Cardiac muscle cell (in vitro differentiated cells and primary cell): ENCODE results near the gene INTS1. TPM values are rescaled to one million over a fixed set of nuclear protein-coding genes. Genes with fewer than 3 reads are reported as not detected.

Experiments
- DNase-seq, 2 donors: peaks; one replicate each; pipeline versions ENCODE4 v3.0.0 to v3.0.0-alpha.2; 2010 to 2017; ENCODE audit warnings: low read depth in 1 of 2, low spot score in 1 of 2
- H3K27ac ChIP-seq: fragments of 200-600 bp; sonication (generic); 2 replicates; pipeline ENCODE4 v1.5.1; 2016
- H3K27me3 ChIP-seq: fragments of 200-600 bp; sonication (generic); 2 replicates; pipeline ENCODE4 v1.6.0; 2016; ENCODE audit warnings: control low read depth
- H3K36me3 ChIP-seq: fragments of 200-600 bp; sonication (generic); 2 replicates; pipeline ENCODE4 v1.5.1; 2016; ENCODE audit warnings: control low read depth
- H3K4me1 ChIP-seq: fragments of 200-600 bp; sonication (generic); 2 replicates; pipeline ENCODE4 v1.8.1; 2017; ENCODE audit warnings: low read depth, mild to moderate bottlenecking, mixed run types
- H3K4me3 ChIP-seq: fragments of 200-600 bp; sonication (generic); 2 replicates; pipeline ENCODE4 v1.5.1; 2016; ENCODE audit warnings: mild to moderate bottlenecking
- H3K9me3 ChIP-seq: fragments of 200-600 bp; sonication (generic); 2 replicates; pipeline ENCODE4 v1.5.1; 2017; ENCODE audit warnings: low read depth, mild to moderate bottlenecking, control low read depth
- CTCF ChIP-seq: IDR thresholded peaks from 2 replicates; pipeline ENCODE4 v1.5.1; 2012; ENCODE audit warnings: low read depth, mild to moderate bottlenecking, low read length
- polyA plus RNA-seq: library from polyadenylated mRNA; unstranded; fragments of >200 nt; fragmentation: Nextera tagmentation; extraction: Ambion mirVana; gene quantifications from 2 replicates; pipeline ENCODE4 v1.2.1, GENCODE V29; 2016
- total RNA-seq: library from RNA; depleted of rRNA; stranded (reverse); fragments of >200 nt; gene quantifications from 2 replicates; pipeline ENCODE4 v1.2.3, GENCODE V29; 2016

The INTS1 gene
- total and polyA plus RNA-seq, 2 experiments from 2014 or later, result 54.5 to 132 TPM

- Histone ChIP-seq H3K4me1 (no peaks in the 10 kb centered on the region), H3K27me3 (no peaks in the 10 kb centered on the region), H3K36me3 (peaks cover 29% of the 10 kb centered on the region), H3K27ac (no peak overlapping the region), H3K4me3 (no peak overlapping the region), H3K9me3 (no peaks in the 10 kb centered on the region)
- no peak for TF ChIP-seq CTCF
- DNase-seq, result no peak
These were observed 4.0 kb downstream of the INTS1 start for GRCh38 chr7:1500064-1500807.

- no peak for TF ChIP-seq CTCF
- H3K36me3 ChIP-seq, result peaks cover 29% of the 10 kb centered on the region
- no peak overlapping the region for H3K4me3 ChIP-seq
These were observed 4.7 kb downstream of the INTS1 start for GRCh38 chr7:1499367-1500029.

GRCh38 chr7:1498370-1499305 is 5.6 kb downstream of the INTS1 start:
- Histone ChIP-seq H3K27me3 (no peaks in the 10 kb centered on the region), H3K4me1 (no peaks in the 10 kb centered on the region), H3K4me3 (no peak overlapping the region), H3K9me3 (no peaks in the 10 kb centered on the region), H3K36me3 (peaks cover 29% of the 10 kb centered on the region), H3K27ac (no peak overlapping the region)
- TF ChIP-seq CTCF, result no peak
- no peak for DNase-seq

More at GRCh38 chr7:1499367-1500029, 4.7 kb downstream of the INTS1 start:
- Histone ChIP-seq H3K4me1 (no peaks in the 10 kb centered on the region), H3K9me3 (no peaks in the 10 kb centered on the region), H3K27ac (no peak overlapping the region), H3K27me3 (no peaks in the 10 kb centered on the region)
- no peak for DNase-seq

GRCh38 chr7:1497293-1497927 is 6.8 kb downstream of the INTS1 start:
- Histone ChIP-seq H3K4me1 (no peaks in the 10 kb centered on the region), H3K27ac (no peak overlapping the region), H3K36me3 (peaks cover 29% of the 10 kb centered on the region), H3K27me3 (no peaks in the 10 kb centered on the region), H3K4me3 (no peak overlapping the region), H3K9me3 (no peaks in the 10 kb centered on the region)
- DNase-seq, result no peak
- no peak for TF ChIP-seq CTCF
